Esophagus squamous epithelium (tissue), 5 donors: Measurements from ENCODE around the gene HES7. TPM values are rescaled to one million over a fixed set of nuclear protein-coding genes. Genes with fewer than 3 reads are reported as not detected.
A peak's percentile ranks its signal among the peaks of the same experiment; 100 is the strongest.
"Not testable (repeated sequence)": the region's sequence is repeated elsewhere in the genome, so short reads cannot be mapped to it uniquely, and the experiment has no call there.

ENCODE experiments used
- DNase-seq: peaks from one replicate; lab custom pipeline; 2025; lab: John Stamatoyannopoulos, UW
- H3K27ac ChIP-seq, 4 donors: fragments of 200-600 bp; sonication (generic); one replicate each; pipeline ENCODE4 v1.5.1; 2016 to 2019; ENCODE audit warnings: mild to moderate bottlenecking in 1 of 4
- H3K27me3 ChIP-seq, 4 donors: fragments of 200-600 bp; sonication (generic); 1 replicate in 3 of 4; 2 replicates in 1 of 4; pipeline versions ENCODE4 v1.5.1 to v1.6.0; 2017 to 2021; ENCODE audit warnings: antibody characterized with exemption in 1 of 4
- H3K36me3 ChIP-seq, 3 donors: fragments of 200-600 bp; sonication (generic); one replicate each; pipeline ENCODE4 v1.5.1; 2016 to 2019
- H3K4me1 ChIP-seq, 3 donors: fragments of 200-600 bp; sonication (generic); one replicate each; pipeline ENCODE4 v1.5.1; 2017 to 2019
- H3K4me3 ChIP-seq, 4 donors: fragments of 200-600 bp; sonication (generic); 1 replicate in 3 of 4; 2 replicates in 1 of 4; pipeline ENCODE4 v1.5.1; 2016 to 2019; ENCODE audit warnings: mild to moderate bottlenecking in 2 of 4, moderate library complexity in 1 of 4
- H3K9me3 ChIP-seq, 3 donors: fragments of 200-600 bp; sonication (generic); one replicate each; pipeline ENCODE4 v1.5.1; 2016 to 2019
- POLR2A ChIP-seq, 4 donors: fragments of 450-650 bp; IDR thresholded peaks; one replicate each; pipeline ENCODE4 v1.6.1; 2017; ENCODE audit warnings: antibody characterized with exemption in 4 of 4, mild to moderate bottlenecking in 4 of 4, moderate library complexity in 3 of 4
- WGBS, 2 donors: methylation state at CpG; one replicate each; pipeline ENCODE4 v1.1.5; 2018; 5-methylcytosine and 5-hydroxymethylcytosine counted together
- intact Hi-C: fragments of 100-400 bp; cut with DNase I; formaldehyde crosslinking; loops from one replicate; pipeline ENCODE4 v1.15.0; 2022
- total RNA-seq, 4 donors: library from RNA; depleted of rRNA; stranded (reverse); fragments of >200 nt; gene quantifications; one replicate each; pipeline ENCODE4 v1.1.0, GENCODE V29; 2016
- TF ChIP-seq, protein P1 (sequence below), 6 experiments: fragments of 450-650 bp in 4 of 6; fragments of 200-600 bp in 2 of 6; sonication (generic) in 2 of 6; IDR thresholded peaks; one replicate each; pipeline ENCODE4 v1.5.1; 2016 to 2019; ENCODE audit warnings: antibody characterized with exemption in 6 of 6, mild to moderate bottlenecking in 4 of 6, moderate library complexity in 4 of 6
- donor health status: DM: yes; HTN: yes; CAD: no.

Gene HES7
- total RNA-seq, 4 donors from 2014 or later: not detected

DNA sequence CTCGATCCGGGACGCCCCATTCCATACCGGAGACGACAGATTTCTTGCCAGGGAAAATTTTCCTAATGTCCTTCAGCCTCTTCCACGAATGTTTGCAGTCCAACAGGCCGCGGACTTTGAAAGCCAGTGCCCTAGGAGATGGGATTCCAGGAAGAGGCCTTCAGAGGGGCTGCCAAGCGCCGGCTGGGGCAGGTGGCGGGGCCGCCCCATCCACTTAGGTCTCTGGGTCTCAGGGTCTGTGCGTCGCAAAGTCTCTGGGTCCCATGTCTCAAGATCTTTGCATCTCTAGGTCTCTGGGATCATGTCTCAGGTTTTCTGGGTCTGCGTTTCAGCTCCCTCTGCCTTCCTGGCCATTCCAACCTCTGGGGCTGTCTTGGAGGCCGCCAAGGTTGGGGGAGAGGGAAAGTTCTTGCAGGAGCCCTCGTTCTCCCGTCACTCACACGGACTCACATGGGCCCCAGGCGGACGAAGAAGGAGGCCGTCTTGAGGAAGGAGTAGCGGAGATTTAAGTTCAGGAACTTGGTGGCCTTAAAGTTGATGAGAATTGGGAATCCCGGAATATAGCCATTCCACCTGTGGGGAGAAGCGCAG is 43.6 kb downstream of the HES7 start:
- Histone ChIP-seq H3K36me3 (no peaks in the 10 kb centered on the region), H3K27me3 (peaks cover 0 to 96% (median 5%) of the 10 kb centered on the region in 4 donors), H3K9me3 (no peaks in the 10 kb centered on the region), H3K27ac (no peak overlapping the region), H3K4me3 (peak overlapping the region; percentile 19 to 64 (median 44)), H3K4me1 (peaks cover 7 to 24% (median 17%) of the 10 kb centered on the region in 3 donors)
- 0 to 10% methylated on average over 2 to 6 of the region's 25 CpGs for WGBS, 2 donors
- TF ChIP-seq, protein P1, sequence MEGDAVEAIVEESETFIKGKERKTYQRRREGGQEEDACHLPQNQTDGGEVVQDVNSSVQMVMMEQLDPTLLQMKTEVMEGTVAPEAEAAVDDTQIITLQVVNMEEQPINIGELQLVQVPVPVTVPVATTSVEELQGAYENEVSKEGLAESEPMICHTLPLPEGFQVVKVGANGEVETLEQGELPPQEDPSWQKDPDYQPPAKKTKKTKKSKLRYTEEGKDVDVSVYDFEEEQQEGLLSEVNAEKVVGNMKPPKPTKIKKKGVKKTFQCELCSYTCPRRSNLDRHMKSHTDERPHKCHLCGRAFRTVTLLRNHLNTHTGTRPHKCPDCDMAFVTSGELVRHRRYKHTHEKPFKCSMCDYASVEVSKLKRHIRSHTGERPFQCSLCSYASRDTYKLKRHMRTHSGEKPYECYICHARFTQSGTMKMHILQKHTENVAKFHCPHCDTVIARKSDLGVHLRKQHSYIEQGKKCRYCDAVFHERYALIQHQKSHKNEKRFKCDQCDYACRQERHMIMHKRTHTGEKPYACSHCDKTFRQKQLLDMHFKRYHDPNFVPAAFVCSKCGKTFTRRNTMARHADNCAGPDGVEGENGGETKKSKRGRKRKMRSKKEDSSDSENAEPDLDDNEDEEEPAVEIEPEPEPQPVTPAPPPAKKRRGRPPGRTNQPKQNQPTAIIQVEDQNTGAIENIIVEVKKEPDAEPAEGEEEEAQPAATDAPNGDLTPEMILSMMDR (IDR thresholded peaks at IDR 0.05): no peak
- TF ChIP-seq POLR2A (IDR thresholded peaks at IDR 0.05): no peak
- DNase-seq: no peak
- intact Hi-C loops: no loop called here

DNA sequence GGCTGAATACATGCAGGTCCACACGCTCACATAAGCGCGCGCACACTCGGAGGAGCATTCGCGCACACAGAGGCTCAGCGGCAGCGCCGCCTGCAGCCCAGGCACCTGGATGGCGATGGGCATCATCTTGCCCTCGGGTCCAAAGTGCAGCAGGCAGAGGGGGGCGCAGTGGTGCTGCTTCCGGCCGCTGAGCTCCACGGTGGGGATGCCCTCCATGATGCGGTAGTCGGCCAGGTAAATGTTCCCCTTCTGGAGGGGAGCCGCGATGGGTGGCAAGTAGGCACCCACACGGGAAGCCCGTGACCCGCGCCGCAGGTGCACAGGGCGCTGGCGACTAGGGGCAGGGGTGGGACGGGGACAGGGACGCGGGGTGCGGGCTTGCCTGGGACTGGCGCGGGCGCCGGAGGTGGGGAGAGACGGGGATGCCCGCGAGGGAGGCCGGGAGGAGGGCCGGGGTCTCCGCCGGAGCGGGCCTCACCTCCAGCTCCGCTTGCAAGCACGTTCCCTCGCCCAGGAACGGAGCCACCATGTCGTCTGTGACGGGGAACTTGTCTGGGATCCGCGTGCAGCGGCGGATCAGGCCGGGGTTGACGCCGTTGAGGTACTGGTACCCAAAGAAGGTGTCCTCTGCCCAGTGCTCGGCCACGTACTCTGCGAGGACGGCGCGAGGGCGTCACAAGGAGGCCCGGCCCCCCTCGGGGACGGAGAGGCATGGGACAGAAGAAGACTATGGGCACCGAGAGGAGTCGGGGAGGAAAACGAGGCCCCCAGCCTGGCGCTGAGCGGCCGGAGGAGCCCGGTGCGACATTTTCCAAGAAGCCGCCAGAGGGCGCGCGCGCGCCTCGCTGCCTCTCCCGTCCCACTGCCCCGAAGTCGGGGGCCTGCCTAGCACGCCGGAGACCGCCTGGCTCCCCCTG is 44.4 kb downstream of the HES7 start:
- DNase-seq: no peak
- 0 to 3% methylated on average over 12 to 31 of the region's 87 CpGs for WGBS, 2 donors
- TF ChIP-seq, protein P1 (IDR thresholded peaks at IDR 0.05): peak; percentile 83 to 95 (median 88)
- no peak for TF ChIP-seq POLR2A (IDR thresholded peaks at IDR 0.05)
- H3K36me3 ChIP-seq: no peaks in the 10 kb centered on the region
- H3K4me1 ChIP-seq: peaks cover 7 to 24% (median 17%) of the 10 kb centered on the region in 3 donors
- peak overlapping the region; percentile 19 to 64 (median 44) for H3K4me3 ChIP-seq
- no peaks in the 10 kb centered on the region for H3K9me3 ChIP-seq
- peaks cover 0 to 98% (median 5%) of the 10 kb centered on the region in 4 donors for H3K27me3 ChIP-seq
- intact Hi-C loops: loop anchor here (5.0 kb wide), 1 partner anchor 33 kb away; no protein-coding TSS in a partner anchor
- peak overlapping the region in 2 of 4 donors; percentile 33 to 36 for H3K27ac ChIP-seq

DNA sequence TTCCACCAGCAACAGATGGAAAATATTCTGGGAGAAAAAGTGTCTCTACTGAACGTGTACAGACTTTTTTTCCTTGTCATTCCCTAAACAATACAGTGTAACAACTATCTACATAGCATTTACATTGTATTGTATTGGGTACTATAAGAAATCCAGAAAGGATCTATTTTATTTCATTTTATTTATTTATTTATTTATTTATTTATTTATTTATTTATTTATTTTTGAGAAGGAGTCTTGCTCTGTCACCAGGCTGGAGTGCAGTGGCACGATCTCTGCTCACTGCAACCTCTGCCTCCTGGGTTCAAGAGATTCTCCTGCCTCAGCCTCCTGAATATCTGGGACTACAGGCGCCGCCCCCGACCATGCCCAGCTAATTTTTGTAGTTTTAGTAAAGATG is 46.0 kb downstream of the HES7 start:
- H3K4me3 ChIP-seq, H3K36me3 ChIP-seq, DNase-seq, H3K9me3 ChIP-seq, H3K27ac ChIP-seq: not testable (repeated sequence)
- intact Hi-C loops: loop anchor here (5.0 kb wide), 1 partner anchor 34 kb away; no protein-coding TSS in a partner anchor
- Histone ChIP-seq H3K4me1 (peaks cover 16 to 36% (median 23%) of the 10 kb centered on the region in 3 donors), H3K27me3 (peaks cover 0 to 98% (median 7%) of the 10 kb centered on the region in 4 donors)
- 86 to 87% methylated on average over 4 to 5 of the region's 5 CpGs for WGBS, 2 donors

DNA sequence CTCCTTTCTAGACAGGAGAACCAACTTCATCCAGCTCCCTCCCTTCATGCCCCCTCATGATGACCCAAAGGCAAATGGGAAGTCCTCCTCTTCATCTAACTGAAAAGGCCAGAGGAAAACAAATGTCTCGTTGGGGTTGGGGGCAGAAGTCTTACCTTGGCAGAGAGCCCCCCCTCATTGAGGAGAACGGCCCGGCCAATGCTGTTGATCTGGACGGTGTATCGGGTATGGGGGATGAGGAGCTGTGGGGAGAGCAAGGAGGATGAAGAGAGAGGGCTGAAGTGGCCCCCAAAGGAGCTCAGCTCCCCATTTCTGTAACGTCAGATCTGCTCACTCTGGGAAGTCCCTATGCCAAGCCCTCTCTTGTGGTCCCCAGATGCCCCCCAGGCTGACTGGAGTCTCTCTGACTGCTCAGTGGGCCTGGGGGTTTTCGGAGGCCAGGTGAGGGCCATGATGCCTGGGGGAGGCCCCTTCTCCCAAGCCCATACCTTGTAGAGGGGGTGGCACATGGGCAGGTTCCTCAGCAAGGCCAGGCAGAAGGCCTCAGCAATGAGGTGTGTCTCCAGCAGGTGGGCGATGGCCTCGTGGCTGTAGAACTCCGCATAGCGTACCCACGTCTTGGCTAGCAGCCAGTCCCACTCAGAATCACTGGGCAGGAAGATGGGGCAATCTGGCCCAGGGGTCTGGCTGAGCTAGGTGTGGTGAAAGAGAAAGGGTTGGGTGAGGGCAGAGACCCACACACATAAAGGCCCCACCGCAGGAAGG is 47.2 kb downstream of the HES7 start:
- intact Hi-C loops: loop anchor here (5.0 kb wide), 1 partner anchor 36 kb away; no protein-coding TSS in a partner anchor
- Histone ChIP-seq H3K9me3 (no peaks in the 10 kb centered on the region), H3K36me3 (no peaks in the 10 kb centered on the region), H3K4me1 (peaks cover 23 to 45% (median 32%) of the 10 kb centered on the region in 3 donors), H3K27ac (no peak overlapping the region), H3K27me3 (peaks cover 0 to 98% (median 18%) of the 10 kb centered on the region in 4 donors), H3K4me3 (no peak overlapping the region)
- DNase-seq: no peak
- 77 to 90% methylated on average over 5 to 7 of the region's 13 CpGs for WGBS, 2 donors
- TF ChIP-seq, protein P1 (IDR thresholded peaks at IDR 0.05): no peak
- no peak for TF ChIP-seq POLR2A (IDR thresholded peaks at IDR 0.05)
